ENCODE results near the gene STRN3. TPM values are rescaled to one million over a fixed set of nuclear protein-coding genes. Genes with fewer than 3 reads are reported as not detected.

Gene STRN3
- total RNA-seq, 6 donors from 2014 or later: 21.9 to 61.4 (median 29.4) TPM

- Histone ChIP-seq H3K36me3 (no peaks in the 10 kb centered on the region), H3K27ac (no peak overlapping the region), H3K9me3 (no peaks in the 10 kb centered on the region), H3K27me3 (no peaks in the 10 kb centered on the region), H3K4me3 (no peak overlapping the region), H3K4me1 (no peaks in the 10 kb centered on the region)
- ATAC-seq (ENCODE audit: low FRiP score in 2 of 2) (no peak), DNase-seq (no peak)
- 87 to 88% methylated on average over 1 of the region's 1 CpG for WGBS, 2 donors
- TF ChIP-seq EP300 (IDR thresholded peaks at IDR 0.05): no peak
- TF ChIP-seq POLR2A (IDR thresholded peaks at IDR 0.05): no peak
- no peak for TF ChIP-seq POLR2AphosphoS5 (IDR thresholded peaks at IDR 0.05)
- TF ChIP-seq CTCF (IDR thresholded peaks at IDR 0.05): no peak
Measured at GRCh38 chr14:30849983-30850382, 176.2 kb downstream of the STRN3 start.

GRCh38 chr14:30849354-30849753 is 176.8 kb downstream of the STRN3 start:
- DNase-seq (peak in 1 of 2 donors; percentile 22), ATAC-seq (ENCODE audit: low FRiP score in 2 of 2) (peak in 1 of 2 donors; percentile 48)
- no peak overlapping the region for H3K4me3 ChIP-seq
- WGBS, 2 donors: 79 to 80% methylated on average over 1 of the region's 1 CpG
- no peaks in the 10 kb centered on the region for H3K4me1 ChIP-seq
- H3K27ac ChIP-seq: no peak overlapping the region
- TF ChIP-seq POLR2A (IDR thresholded peaks at IDR 0.05): no peak
- TF ChIP-seq POLR2AphosphoS5 (IDR thresholded peaks at IDR 0.05): no peak
- no peak for TF ChIP-seq CTCF (IDR thresholded peaks at IDR 0.05)
- no peak for TF ChIP-seq EP300 (IDR thresholded peaks at IDR 0.05)
- no peaks in the 10 kb centered on the region for H3K27me3 ChIP-seq
- no peaks in the 10 kb centered on the region for H3K9me3 ChIP-seq
- no peaks in the 10 kb centered on the region for H3K36me3 ChIP-seq

GRCh38 chr14:30848449-30849240 is 177.5 kb downstream of the STRN3 start:
- DNase-seq (no peak), ATAC-seq (ENCODE audit: low FRiP score in 2 of 2) (peak in 1 of 2 donors; percentile 35)
- Histone ChIP-seq H3K9me3 (no peaks in the 10 kb centered on the region), H3K27ac (no peak overlapping the region), H3K4me3 (no peak overlapping the region), H3K36me3 (no peaks in the 10 kb centered on the region), H3K4me1 (no peaks in the 10 kb centered on the region), H3K27me3 (no peaks in the 10 kb centered on the region)
- WGBS, 2 donors: 79% methylated on average over 4 of the region's 4 CpGs
- no peak for TF ChIP-seq EP300 (IDR thresholded peaks at IDR 0.05)
- no peak for TF ChIP-seq POLR2AphosphoS5 (IDR thresholded peaks at IDR 0.05)
- no peak for TF ChIP-seq POLR2A (IDR thresholded peaks at IDR 0.05)
- TF ChIP-seq CTCF (IDR thresholded peaks at IDR 0.05): no peak

Small RNAs within 50 kb of the gene (small RNA-seq; reads per million reads assigned to genes)
- gene HIGD1AP17: 0 reads per million in 4 donors
- gene MIR624: 0 to 0.06 (median 0) reads per million in 4 donors

Other genes with a start within 250 kb of the STRN3 start
- gene COCH, start 151.8 kb downstream of the STRN3 start, total RNA-seq: under 1 TPM in 4 of 6 donors, not detected in 2; 0.15 to 0.86 (median 0.55) TPM
- gene AP4S1, start 730 bp downstream of the STRN3 start, total RNA-seq: 10 to 100 TPM in 1 of 6 donors, 1 to 10 TPM in 5; 5.3 to 11.1 (median 6.7) TPM
- 100 to 1,000 TPM; 118 to 326 (median 164) TPM for gene HECTD1, start 181.4 kb upstream of the STRN3 start, total RNA-seq